ENCODE results near the gene RPL6.
"Not testable (repeated sequence)": the region's sequence is repeated elsewhere in the genome, so short reads cannot be mapped to it uniquely, and the experiment has no call there.

The RPL6 gene

GRCh38 chr12:112406519-112407488 lies 2.6 kb downstream of the RPL6 start:
- no peak for DNase-seq (ENCODE audit: low read depth)
- no peak for TF ChIP-seq CTCF (IDR thresholded peaks at IDR 0.05; ENCODE audit: insufficient read depth, low read depth, low read length, missing control alignments)
- H3K4me3 ChIP-seq (ENCODE audit: low read length) = peak overlapping the region; percentile 69

GRCh38 chr12:112401903-112402498 lies 7.4 kb downstream of the RPL6 start:
- DNase-seq (ENCODE audit: low read depth) = no peak

GRCh38 chr12:112401054-112401453 lies 8.4 kb downstream of the RPL6 start:
- TF ChIP-seq CTCF (IDR thresholded peaks at IDR 0.05; ENCODE audit: insufficient read depth, low read depth, low read length, missing control alignments) = no peak
- no peak overlapping the region for H3K4me3 ChIP-seq (ENCODE audit: low read length)
- no peak for DNase-seq (ENCODE audit: low read depth)

More at GRCh38 chr12:112401903-112402498, 7.4 kb downstream of the RPL6 start:
- TF ChIP-seq CTCF (IDR thresholded peaks at IDR 0.05; ENCODE audit: insufficient read depth, low read depth, low read length, missing control alignments) = no peak
- H3K4me3 ChIP-seq (ENCODE audit: low read length) = no peak overlapping the region

- no peak overlapping the region for H3K4me3 ChIP-seq (ENCODE audit: low read length)
- DNase-seq (ENCODE audit: low read depth) = no peak
- no peak for TF ChIP-seq CTCF (IDR thresholded peaks at IDR 0.05; ENCODE audit: insufficient read depth, low read depth, low read length, missing control alignments)
These were observed 16.1 kb downstream of the RPL6 start for GRCh38 chr12:112393328-112393727.

- not testable (repeated sequence) for H3K4me3 ChIP-seq (ENCODE audit: low read length); DNase-seq (ENCODE audit: low read depth)
These were observed 19.3 kb downstream of the RPL6 start for GRCh38 chr12:112389922-112390654.

- H3K4me3 ChIP-seq (ENCODE audit: low read length) = no peak overlapping the region
- TF ChIP-seq CTCF (IDR thresholded peaks at IDR 0.05; ENCODE audit: insufficient read depth, low read depth, low read length, missing control alignments) = no peak
- DNase-seq (ENCODE audit: low read depth) = no peak
These were observed 20.2 kb downstream of the RPL6 start for GRCh38 chr12:112389228-112389627.

- no peak for DNase-seq (ENCODE audit: low read depth)
- TF ChIP-seq CTCF (IDR thresholded peaks at IDR 0.05; ENCODE audit: insufficient read depth, low read depth, low read length, missing control alignments) = no peak
- H3K4me3 ChIP-seq (ENCODE audit: low read length) = no peak overlapping the region
These were observed 22.7 kb downstream of the RPL6 start for GRCh38 chr12:112386726-112387125.
